HG03432 (cell line): ENCODE results near the gene SNN.

ENCODE experiments used
- ATAC-seq: cut with Tn5 transposase; IDR thresholded peaks from one replicate; pipeline ENCODE4 v1.9.1; 2021; ENCODE audit warnings: mild to moderate bottlenecking, moderate library complexity; ENCODE audit not compliant: unreplicated experiment

Gene SNN

GRCh38 chr16:11666103-11667055 is 1.9 kb upstream of the SNN start:
- ATAC-seq: no peak

- no peak for ATAC-seq
Measured at GRCh38 chr16:11667221-11667823, 933 bp upstream of the SNN start.

GRCh38 chr16:11668623-11669379 is 546 bp downstream of the SNN start:
- no peak for ATAC-seq

- no peak for ATAC-seq
Measured at GRCh38 chr16:11669380-11670146, 1.3 kb downstream of the SNN start.

GRCh38 chr16:11670171-11671131 is 2.2 kb downstream of the SNN start:
- peak; percentile 33 for ATAC-seq

GRCh38 chr16:11671271-11671670 is 3.0 kb downstream of the SNN start:
- no peak for ATAC-seq

- ATAC-seq: no peak
Measured at GRCh38 chr16:11671676-11672075, 3.4 kb downstream of the SNN start.

GRCh38 chr16:11672206-11673090 is 4.2 kb downstream of the SNN start:
- no peak for ATAC-seq

- no peak for ATAC-seq
Measured at GRCh38 chr16:11673091-11674000, 5.1 kb downstream of the SNN start.

GRCh38 chr16:11674001-11674817 is 6.0 kb downstream of the SNN start:
- ATAC-seq: no peak

GRCh38 chr16:11674818-11675560 is 6.7 kb downstream of the SNN start:
- no peak for ATAC-seq

- ATAC-seq: no peak
Measured at GRCh38 chr16:11675561-11676511, 7.6 kb downstream of the SNN start.

- ATAC-seq: no peak
Measured at GRCh38 chr16:11676799-11677198, 8.5 kb downstream of the SNN start.

- no peak for ATAC-seq
Measured at GRCh38 chr16:11677451-11677951, 9.2 kb downstream of the SNN start.
